IMR-90 (cell line): ENCODE measurements around the gene DRC3. TPM values are rescaled to one million over a fixed set of nuclear protein-coding genes. Genes with fewer than 3 reads are reported as not detected.

Source experiments
- ATAC-seq: fragments of 200-7000 bp; cut with Tn5 transposase; 2 replicates; pipeline ENCODE4 v1.9.1; 2020; ENCODE audit warnings: low read depth, mild to moderate bottlenecking, moderate library complexity
- BruUV-seq: library from RNA; stranded (reverse); fragments of 400-500 nt; replicated peaks from 2 replicates; lab custom pipeline; 2021; lab: Mats Ljungman, UMichigan
- CTCF ChIA-PET: fragments of 300-600 bp; formaldehyde crosslinking; extraction: SDS; loops from one replicate; lab custom pipeline; 2021; ENCODE audit warnings: antibody characterized with exemption; lab: Yijun Ruan, JAX
- POLR2A ChIA-PET: fragments of 300-600 bp; sonication (Branson Sonifier 250); formaldehyde crosslinking; loops from one replicate; lab custom pipeline; 2022; ENCODE audit warnings: antibody characterized with exemption; ENCODE audit not compliant: unreplicated experiment; lab: Charles Lee
- DNase-seq: peaks from one replicate; pipeline ENCODE4 v3.0.0; 2013
- H2AFZ ChIP-seq: replicated peaks from 2 replicates; pipeline ENCODE3; 2013; ENCODE audit warnings: low read length, mild to moderate bottlenecking; ENCODE audit not compliant: poor library complexity
- H2AK5ac ChIP-seq: 2 replicates; pipeline ENCODE4 v1.6.1; 2013; ENCODE audit warnings: low read depth, low read length, inconsistent platforms
- H2AK9ac ChIP-seq: replicated peaks from 2 replicates; pipeline ENCODE3; 2013; ENCODE audit warnings: mild to moderate bottlenecking, low read depth, low read length, moderate library complexity; ENCODE audit not compliant: poor library complexity
- H2BK120ac ChIP-seq: 2 replicates; pipeline ENCODE4 v1.6.1; 2013; ENCODE audit warnings: low read depth, low read length, inconsistent platforms
- H2BK15ac ChIP-seq: 3 replicates; pipeline ENCODE4 v1.6.1; 2013; ENCODE audit warnings: low read depth, low read length, inconsistent platforms
- H2BK20ac ChIP-seq: 2 replicates; pipeline ENCODE4 v1.6.1; 2013; ENCODE audit warnings: low read depth, mild to moderate bottlenecking, inconsistent platforms, low read length, moderate library complexity
- H2BK5ac ChIP-seq: 2 replicates; pipeline ENCODE4 v1.6.1; 2013; ENCODE audit warnings: mild to moderate bottlenecking, low read depth, low read length, inconsistent platforms; ENCODE audit not compliant: poor library complexity, severe bottlenecking
- H3K14ac ChIP-seq: replicated peaks from 2 replicates; pipeline ENCODE4 v1.6.1; 2013; ENCODE audit warnings: low read depth, low read length, inconsistent platforms
- H3K18ac ChIP-seq: 2 replicates; pipeline ENCODE4 v1.6.1; 2013; ENCODE audit warnings: low read depth, low read length, control low read depth
- H3K23ac ChIP-seq: 2 replicates; pipeline ENCODE4 v1.6.1; 2013; ENCODE audit warnings: low read depth, low read length, inconsistent platforms
- H3K27ac ChIP-seq: 2 replicates; pipeline ENCODE4 v1.5.1; 2013; ENCODE audit warnings: mild to moderate bottlenecking, control low read depth, low read length; ENCODE audit not compliant: insufficient read depth
- H3K27me3 ChIP-seq: 2 replicates; pipeline ENCODE4 v1.6.1; 2013; ENCODE audit warnings: low read length; ENCODE audit not compliant: control insufficient read depth, insufficient read depth
- H3K36me3 ChIP-seq: 2 replicates; pipeline ENCODE4 v1.6.1; 2013; ENCODE audit warnings: low read length, mixed read lengths; ENCODE audit not compliant: control insufficient read depth, insufficient read depth
- H3K4ac ChIP-seq: 2 replicates; pipeline ENCODE4 v1.6.1; 2013; ENCODE audit warnings: low read depth, low read length, inconsistent platforms
- H3K4me1 ChIP-seq: 2 replicates; pipeline ENCODE4 v1.6.1; 2013; ENCODE audit warnings: low read length, mixed read lengths; ENCODE audit not compliant: control insufficient read depth, insufficient read depth
- H3K4me2 ChIP-seq: 2 replicates; pipeline ENCODE4 v1.6.1; 2013; ENCODE audit warnings: low read depth, mild to moderate bottlenecking, control low read depth, low read length, moderate library complexity
- H3K4me3 ChIP-seq: 2 replicates; pipeline ENCODE4 v1.5.1; 2013; ENCODE audit warnings: low read depth, mild to moderate bottlenecking, control low read depth, low read length, moderate library complexity; ENCODE audit not compliant: insufficient read depth
- H3K56ac ChIP-seq: 2 replicates; pipeline ENCODE4 v1.6.1; 2013; ENCODE audit warnings: low read length, inconsistent platforms; ENCODE audit not compliant: insufficient read depth; ENCODE audit errors: extremely low read depth
- H3K79me1 ChIP-seq, 2 experiments: 2 replicates each; pipeline ENCODE4 v1.6.1; 2013; ENCODE audit warnings: low read length in 2 of 2, inconsistent platforms in 1 of 2, low read depth in 1 of 2
- H3K9ac ChIP-seq: 2 replicates; pipeline ENCODE4 v1.6.1; 2013; ENCODE audit warnings: low read depth, low read length, control low read depth
- H3K9me1 ChIP-seq: 2 replicates; pipeline ENCODE4 v1.6.1; 2013; ENCODE audit warnings: low read length, inconsistent platforms; ENCODE audit not compliant: insufficient read depth
- H3K9me3 ChIP-seq: 2 replicates; pipeline ENCODE4 v1.6.1; 2013; ENCODE audit warnings: low read length; ENCODE audit not compliant: control insufficient read depth, insufficient read depth
- H4K20me1 ChIP-seq: 2 replicates; pipeline ENCODE4 v1.6.1; 2013; ENCODE audit warnings: low read length, inconsistent platforms; ENCODE audit not compliant: insufficient read depth
- H4K5ac ChIP-seq: 2 replicates; pipeline ENCODE4 v1.6.1; 2013; ENCODE audit warnings: mild to moderate bottlenecking, low read depth, low read length, control low read depth
- H4K8ac ChIP-seq, 2 experiments: 2 replicates each; pipeline ENCODE4 v1.6.1; 2013; ENCODE audit warnings: low read depth in 2 of 2, low read length in 2 of 2, control low read depth in 1 of 2, inconsistent platforms in 1 of 2
- H4K91ac ChIP-seq: 2 replicates; pipeline ENCODE4 v1.6.1; 2013; ENCODE audit warnings: low read depth, low read length, inconsistent platforms; ENCODE audit not compliant: insufficient read depth
- BHLHE40 ChIP-seq: fragments of 150-350 bp; IDR thresholded peaks from 2 replicates; pipeline ENCODE4 v1.6.1; 2016; ENCODE audit warnings: mild to moderate bottlenecking, low read depth, low read length
- CEBPB ChIP-seq: IDR thresholded peaks from 2 replicates; pipeline ENCODE4 v1.6.1; 2012; ENCODE audit warnings: low read depth, low read length, improper control_type of control experiment
- CHD1 ChIP-seq: IDR thresholded peaks from 2 replicates; pipeline ENCODE4 v1.6.1; 2012; ENCODE audit warnings: low read depth, low read length, improper control_type of control experiment
- FOS ChIP-seq: fragments of 150-350 bp; IDR thresholded peaks from 2 replicates; pipeline ENCODE4 v1.6.1; 2016; ENCODE audit warnings: low read depth, low read length
- MAFK ChIP-seq: IDR thresholded peaks from 2 replicates; pipeline ENCODE4 v1.6.1; 2012; ENCODE audit warnings: low read depth, low read length, improper control_type of control experiment
- MAZ ChIP-seq: IDR thresholded peaks from 2 replicates; pipeline ENCODE4 v1.6.1; 2012; ENCODE audit warnings: low read depth, mild to moderate bottlenecking, low read length, improper control_type of control experiment, moderate library complexity, borderline replicate concordance
- MXI1 ChIP-seq: IDR thresholded peaks from 2 replicates; pipeline ENCODE4 v1.6.1; 2012; ENCODE audit warnings: low read depth, mild to moderate bottlenecking, low read length, moderate library complexity, borderline replicate concordance
- NFE2L2 ChIP-seq: fragments of 150-350 bp; IDR thresholded peaks from 2 replicates; pipeline ENCODE4 v1.6.1; 2016; ENCODE audit warnings: low read depth, mild to moderate bottlenecking, low read length
- POLR2A ChIP-seq: IDR thresholded peaks from 2 replicates; pipeline ENCODE4 v1.6.1; 2012; ENCODE audit warnings: mild to moderate bottlenecking, low read depth, low read length
- RAD21 ChIP-seq: IDR thresholded peaks from 2 replicates; pipeline ENCODE4 v1.6.1; 2012; ENCODE audit warnings: low read length, improper control_type of control experiment
- RCOR1 ChIP-seq: IDR thresholded peaks from 2 replicates; pipeline ENCODE4 v1.6.1; 2012; ENCODE audit warnings: mild to moderate bottlenecking, low read length, improper control_type of control experiment; ENCODE audit not compliant: insufficient replicate concordance
- RFX5 ChIP-seq: IDR thresholded peaks from 2 replicates; pipeline ENCODE4 v1.8.0; 2012; ENCODE audit warnings: low read depth, mild to moderate bottlenecking, low read length, moderate library complexity
- SMC3 ChIP-seq: fragments of 150-350 bp; IDR thresholded peaks from 2 replicates; pipeline ENCODE4 v1.6.1; 2016; ENCODE audit warnings: low read depth, mild to moderate bottlenecking, antibody characterized with exemption, low read length, moderate library complexity
- WGBS, 2 experiments: methylation state at CpG; one replicate each; pipeline versions ENCODE4 v1.1.5 to v1.1.7; 2013; ENCODE audit warnings: missing lambda C conversion rate in 2 of 2; ENCODE audit not compliant: insufficient read length in 1 of 2; ENCODE audit errors: extremely low coverage in 2 of 2; 5-methylcytosine and 5-hydroxymethylcytosine counted together
- dilution Hi-C: fragments of 300-500 bp; cut with HindIII; formaldehyde crosslinking; loops from one replicate; pipeline ENCODE4 v1.14.3; 2018; ENCODE audit warnings: low sequenced_read_pairs; ENCODE audit not compliant: unreplicated experiment
- in situ Hi-C: fragments of 300-500 bp; cut with MboI; formaldehyde crosslinking; loops from 3 replicates; pipeline ENCODE4 v1.14.3; 2019; ENCODE audit warnings: low sequenced_read_pairs, inconsistent platforms, mixed read lengths
- intact Hi-C: fragments of 100-400 bp; cut with micrococcal nuclease; formaldehyde crosslinking; loops from 2 replicates; pipeline ENCODE4 v1.10.0; 2022
- polyA plus RNA-seq, 3 experiments: library from polyadenylated mRNA; depleted of rRNA; stranded (reverse); fragments of >200 nt; gene quantifications; 2 replicates each; pipeline ENCODE4 v1.2.3, GENCODE V29; 2012; ENCODE audit warnings: low replicate concordance in 1 of 3
- total RNA-seq: library from RNA; depleted of rRNA; stranded (reverse); fragments of >200 nt; gene quantifications from 2 replicates; pipeline ENCODE4 v1.2.3, GENCODE V29; 2012
- TF ChIP-seq, protein P1 (sequence below): conservative IDR thresholded peaks from 2 replicates; pipeline ENCODE4 v1.5.1; 2012; ENCODE audit warnings: mild to moderate bottlenecking, low read depth, low read length, improper control_type of control experiment
- TF ChIP-seq, protein P2 (sequence below): fragments of 150-350 bp; IDR thresholded peaks from 2 replicates; pipeline ENCODE4 v1.6.1; 2016; ENCODE audit warnings: low read depth, mild to moderate bottlenecking, low read length, moderate library complexity, borderline replicate concordance

DRC3 gene
- total and polyA plus RNA-seq, 2 of the 4 experiments (the other 2 are of a cell fraction), result 0.55 to 0.72 TPM

DNA sequence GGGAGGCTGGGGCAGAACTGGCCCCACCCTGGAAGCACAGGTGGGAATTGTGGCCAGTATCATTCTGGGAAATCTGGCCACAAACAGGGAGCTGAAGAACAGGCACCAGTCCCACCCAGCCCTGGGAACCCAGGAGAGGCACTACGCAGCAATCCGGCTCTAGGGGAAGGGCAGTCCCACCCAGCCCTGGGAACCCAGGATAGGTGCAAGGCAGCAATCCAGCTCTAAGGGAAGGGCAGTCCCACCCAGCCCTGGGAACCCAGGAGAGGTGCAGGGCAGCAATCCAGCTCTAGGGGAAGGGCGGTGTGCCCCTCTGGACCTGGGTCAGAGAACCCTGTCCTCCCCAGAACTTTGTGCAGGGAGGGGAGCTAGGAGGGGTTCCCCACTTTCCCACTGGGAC, 7.1 kb downstream of the DRC3 start:
- POLR2A ChIA-PET, result no interaction called here
- no peaks in the 10 kb centered on the region for H3K36me3 ChIP-seq

More for the DNA sequence above, 7.1 kb downstream of the DRC3 start:
- ATAC-seq (no peak), DNase-seq (no peak)
- H2BK15ac ChIP-seq, result no peak overlapping the region
- no TSS peak for BruUV-seq
- 90% methylated on average over 2 of the region's 3 CpGs; no CpG with 5 or more reads in 1 of the 2 experiments for WGBS, 2 experiments
- H4K5ac ChIP-seq, result no peak overlapping the region
- no peak overlapping the region for H2BK120ac ChIP-seq
- H3K27me3 ChIP-seq, result no peaks in the 10 kb centered on the region; the same call in 1 of the 2 replicates
- H3K9me3 ChIP-seq, result no peaks in the 10 kb centered on the region
- H3K4ac ChIP-seq, result no peak overlapping the region; the same call in 1 of the 2 replicates
- H3K9ac ChIP-seq, result no peak overlapping the region
- H3K18ac ChIP-seq, result no peak overlapping the region
- H3K27ac ChIP-seq, result no peak overlapping the region
- H3K14ac ChIP-seq, result no peak overlapping the region
- in situ Hi-C loops, result no loop called here
- H3K4me2 ChIP-seq, result no peak overlapping the region
- H3K23ac ChIP-seq, result no peak overlapping the region
- H3K4me3 ChIP-seq, result no peak overlapping the region
- no peaks in the 10 kb centered on the region for H3K79me1 ChIP-seq
- TF ChIP-seq, protein P1, sequence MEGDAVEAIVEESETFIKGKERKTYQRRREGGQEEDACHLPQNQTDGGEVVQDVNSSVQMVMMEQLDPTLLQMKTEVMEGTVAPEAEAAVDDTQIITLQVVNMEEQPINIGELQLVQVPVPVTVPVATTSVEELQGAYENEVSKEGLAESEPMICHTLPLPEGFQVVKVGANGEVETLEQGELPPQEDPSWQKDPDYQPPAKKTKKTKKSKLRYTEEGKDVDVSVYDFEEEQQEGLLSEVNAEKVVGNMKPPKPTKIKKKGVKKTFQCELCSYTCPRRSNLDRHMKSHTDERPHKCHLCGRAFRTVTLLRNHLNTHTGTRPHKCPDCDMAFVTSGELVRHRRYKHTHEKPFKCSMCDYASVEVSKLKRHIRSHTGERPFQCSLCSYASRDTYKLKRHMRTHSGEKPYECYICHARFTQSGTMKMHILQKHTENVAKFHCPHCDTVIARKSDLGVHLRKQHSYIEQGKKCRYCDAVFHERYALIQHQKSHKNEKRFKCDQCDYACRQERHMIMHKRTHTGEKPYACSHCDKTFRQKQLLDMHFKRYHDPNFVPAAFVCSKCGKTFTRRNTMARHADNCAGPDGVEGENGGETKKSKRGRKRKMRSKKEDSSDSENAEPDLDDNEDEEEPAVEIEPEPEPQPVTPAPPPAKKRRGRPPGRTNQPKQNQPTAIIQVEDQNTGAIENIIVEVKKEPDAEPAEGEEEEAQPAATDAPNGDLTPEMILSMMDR, result no peak
- TF ChIP-seq CEBPB (no peak), BHLHE40 (no peak), RAD21 (no peak), NFE2L2 (no peak), MAZ (no peak), POLR2A (no peak), RCOR1 (no peak), MXI1 (no peak), RFX5 (no peak), FOS (no peak), CHD1 (no peak), MAFK (no peak), SMC3 (no peak)
- TF ChIP-seq, protein P2, sequence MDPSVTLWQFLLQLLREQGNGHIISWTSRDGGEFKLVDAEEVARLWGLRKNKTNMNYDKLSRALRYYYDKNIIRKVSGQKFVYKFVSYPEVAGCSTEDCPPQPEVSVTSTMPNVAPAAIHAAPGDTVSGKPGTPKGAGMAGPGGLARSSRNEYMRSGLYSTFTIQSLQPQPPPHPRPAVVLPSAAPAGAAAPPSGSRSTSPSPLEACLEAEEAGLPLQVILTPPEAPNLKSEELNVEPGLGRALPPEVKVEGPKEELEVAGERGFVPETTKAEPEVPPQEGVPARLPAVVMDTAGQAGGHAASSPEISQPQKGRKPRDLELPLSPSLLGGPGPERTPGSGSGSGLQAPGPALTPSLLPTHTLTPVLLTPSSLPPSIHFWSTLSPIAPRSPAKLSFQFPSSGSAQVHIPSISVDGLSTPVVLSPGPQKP, result no peak
- no peaks in the 10 kb centered on the region for H4K20me1 ChIP-seq
- no peaks in the 10 kb centered on the region for H3K9me1 ChIP-seq
- H4K91ac ChIP-seq, result no peak overlapping the region
- intact Hi-C loops, result no loop called here
- no peak overlapping the region for H3K56ac ChIP-seq
- no peak overlapping the region for H2BK5ac ChIP-seq
- H2AK9ac ChIP-seq, result peak overlapping the region; percentile 31
- H2AFZ ChIP-seq, result no peak overlapping the region
- dilution Hi-C loops, result no loop called here
- H3K4me1 ChIP-seq, result peaks cover 2% of the 10 kb centered on the region; the same call in 1 of the 2 replicates
- CTCF ChIA-PET, result no interaction called here
- H2AK5ac ChIP-seq, result no peak overlapping the region
- no peak overlapping the region for H4K8ac ChIP-seq
- no peak overlapping the region for H2BK20ac ChIP-seq
